GM23338 (cell line): ENCODE data around the gene IQCE.

Source experiments
- CREB1 ChIP-seq: fragments of 250-450 bp; sonication (Bioruptor Pico); IDR thresholded peaks from 2 replicates; pipeline ENCODE4 v1.5.0; 2020; ENCODE audit warnings: low read depth, mild to moderate bottlenecking, moderate library complexity
- EZH2 ChIP-seq: fragments of 200-600 bp; sonication (generic); IDR thresholded peaks from one replicate; pipeline ENCODE4 v1.8.0; 2017; ENCODE audit warnings: antibody characterized with exemption, mild to moderate bottlenecking, low read depth; ENCODE audit not compliant: unreplicated experiment
- EZH2phosphoT487 ChIP-seq: fragments of 200-600 bp; sonication (generic); IDR thresholded peaks from one replicate; pipeline ENCODE4 v1.8.1; 2018; ENCODE audit warnings: antibody characterized with exemption; ENCODE audit not compliant: unreplicated experiment
- JUNB ChIP-seq: IDR thresholded peaks from one replicate; pipeline ENCODE4 v1.6.1; 2016; ENCODE audit warnings: antibody characterized with exemption; ENCODE audit not compliant: unreplicated experiment
- NANOG ChIP-seq: IDR thresholded peaks from 2 replicates; pipeline ENCODE4 v1.6.1; 2016; ENCODE audit warnings: antibody characterized with exemption, borderline replicate concordance
- POLR2AphosphoS5 ChIP-seq: IDR thresholded peaks from 2 replicates; pipeline ENCODE4 v1.6.1; 2016; ENCODE audit warnings: antibody characterized with exemption, low read depth
- ZNF114 ChIP-seq: fragments of 250-450 bp; sonication (Bioruptor Pico); IDR thresholded peaks from 2 replicates; pipeline ENCODE4 v1.5.0; 2020; ENCODE audit warnings: mild to moderate bottlenecking, moderate library complexity
- ZNF331 ChIP-seq: fragments of 250-450 bp; sonication (Bioruptor Pico); IDR thresholded peaks from 2 replicates; pipeline ENCODE4 v1.5.0; 2020; ENCODE audit warnings: low read depth, mild to moderate bottlenecking, moderate library complexity
- TF ChIP-seq, protein P1 (sequence below): fragments of 250-450 bp; sonication (Bioruptor Pico); IDR thresholded peaks from 2 replicates; pipeline ENCODE4 v1.5.0; 2020; ENCODE audit warnings: mild to moderate bottlenecking, moderate library complexity
- TF ChIP-seq, protein P2 (sequence below), 2 experiments: fragments of 200-600 bp in 1 of 2; sonication (generic) in 1 of 2; conservative IDR thresholded peaks; 2 replicates each; pipeline versions ENCODE4 v1.5.1 to v1.6.1; 2016 to 2017; ENCODE audit warnings: antibody characterized with exemption in 2 of 2, low read depth in 2 of 2, mild to moderate bottlenecking in 2 of 2, moderate library complexity in 1 of 2
- TF ChIP-seq, protein P3 (sequence below): IDR thresholded peaks from one replicate; pipeline ENCODE4 v1.6.1; 2018; ENCODE audit warnings: antibody characterized with exemption; ENCODE audit not compliant: unreplicated experiment
- TF ChIP-seq, protein P4 (sequence below): IDR thresholded peaks from 2 replicates; pipeline ENCODE4 v1.6.1; 2016; ENCODE audit warnings: antibody characterized with exemption

DNA sequence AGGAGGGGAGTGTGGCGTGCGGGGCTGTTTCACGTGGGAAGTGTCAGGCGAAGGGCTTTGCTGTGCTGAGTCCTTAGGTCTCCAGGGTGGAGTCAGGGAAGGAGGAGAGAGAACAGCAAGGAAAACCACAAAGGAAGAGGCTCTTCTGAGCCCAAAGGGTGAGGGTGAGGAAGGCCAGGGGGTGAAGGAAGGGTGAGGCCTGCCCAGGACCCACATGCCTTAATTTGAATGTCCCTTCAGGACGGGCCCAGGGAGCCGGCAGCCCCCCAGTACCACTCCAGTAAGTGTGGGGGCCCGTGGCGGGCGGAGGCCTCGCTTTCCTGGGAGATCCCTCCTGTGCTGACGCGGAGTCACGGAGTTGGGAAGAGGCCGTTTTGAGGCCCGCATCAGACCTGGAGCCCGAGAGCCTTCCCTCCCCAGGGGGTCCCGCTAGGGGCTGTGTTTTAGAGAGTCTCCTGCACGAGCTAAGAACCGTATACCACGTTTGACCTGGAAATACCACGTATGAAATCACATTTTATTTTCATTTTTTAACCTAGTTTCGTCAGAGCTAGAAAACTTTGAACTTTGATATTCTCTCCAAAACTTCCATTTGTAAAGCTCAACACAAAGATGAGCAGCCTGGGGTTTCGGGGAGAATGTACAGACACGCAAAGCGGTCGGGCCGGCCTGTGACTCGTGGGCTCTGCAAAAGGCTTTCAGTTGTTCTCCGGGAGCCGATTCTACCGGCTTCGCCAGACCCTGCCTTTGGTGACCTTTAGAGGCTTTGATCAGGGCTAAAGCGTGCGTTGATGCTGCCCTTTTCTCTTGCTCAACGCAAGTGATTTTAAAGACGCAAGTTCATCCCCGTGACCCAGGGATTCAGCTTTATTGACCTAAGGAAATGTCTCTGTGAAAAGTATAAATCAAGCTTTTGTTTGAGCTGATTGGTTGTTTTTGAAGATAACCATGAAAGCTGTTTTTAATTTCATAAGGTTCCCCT lies 49.4 kb downstream of the IQCE start:
- TF ChIP-seq EZH2 (no peak), EZH2phosphoT487 (no peak), POLR2AphosphoS5 (no peak), CREB1 (CRISPR knock-in tag) (no peak), JUNB (no peak), NANOG (no peak), ZNF331 (CRISPR knock-in tag) (no peak), ZNF114 (CRISPR knock-in tag) (no peak)
- TF ChIP-seq, protein P1, sequence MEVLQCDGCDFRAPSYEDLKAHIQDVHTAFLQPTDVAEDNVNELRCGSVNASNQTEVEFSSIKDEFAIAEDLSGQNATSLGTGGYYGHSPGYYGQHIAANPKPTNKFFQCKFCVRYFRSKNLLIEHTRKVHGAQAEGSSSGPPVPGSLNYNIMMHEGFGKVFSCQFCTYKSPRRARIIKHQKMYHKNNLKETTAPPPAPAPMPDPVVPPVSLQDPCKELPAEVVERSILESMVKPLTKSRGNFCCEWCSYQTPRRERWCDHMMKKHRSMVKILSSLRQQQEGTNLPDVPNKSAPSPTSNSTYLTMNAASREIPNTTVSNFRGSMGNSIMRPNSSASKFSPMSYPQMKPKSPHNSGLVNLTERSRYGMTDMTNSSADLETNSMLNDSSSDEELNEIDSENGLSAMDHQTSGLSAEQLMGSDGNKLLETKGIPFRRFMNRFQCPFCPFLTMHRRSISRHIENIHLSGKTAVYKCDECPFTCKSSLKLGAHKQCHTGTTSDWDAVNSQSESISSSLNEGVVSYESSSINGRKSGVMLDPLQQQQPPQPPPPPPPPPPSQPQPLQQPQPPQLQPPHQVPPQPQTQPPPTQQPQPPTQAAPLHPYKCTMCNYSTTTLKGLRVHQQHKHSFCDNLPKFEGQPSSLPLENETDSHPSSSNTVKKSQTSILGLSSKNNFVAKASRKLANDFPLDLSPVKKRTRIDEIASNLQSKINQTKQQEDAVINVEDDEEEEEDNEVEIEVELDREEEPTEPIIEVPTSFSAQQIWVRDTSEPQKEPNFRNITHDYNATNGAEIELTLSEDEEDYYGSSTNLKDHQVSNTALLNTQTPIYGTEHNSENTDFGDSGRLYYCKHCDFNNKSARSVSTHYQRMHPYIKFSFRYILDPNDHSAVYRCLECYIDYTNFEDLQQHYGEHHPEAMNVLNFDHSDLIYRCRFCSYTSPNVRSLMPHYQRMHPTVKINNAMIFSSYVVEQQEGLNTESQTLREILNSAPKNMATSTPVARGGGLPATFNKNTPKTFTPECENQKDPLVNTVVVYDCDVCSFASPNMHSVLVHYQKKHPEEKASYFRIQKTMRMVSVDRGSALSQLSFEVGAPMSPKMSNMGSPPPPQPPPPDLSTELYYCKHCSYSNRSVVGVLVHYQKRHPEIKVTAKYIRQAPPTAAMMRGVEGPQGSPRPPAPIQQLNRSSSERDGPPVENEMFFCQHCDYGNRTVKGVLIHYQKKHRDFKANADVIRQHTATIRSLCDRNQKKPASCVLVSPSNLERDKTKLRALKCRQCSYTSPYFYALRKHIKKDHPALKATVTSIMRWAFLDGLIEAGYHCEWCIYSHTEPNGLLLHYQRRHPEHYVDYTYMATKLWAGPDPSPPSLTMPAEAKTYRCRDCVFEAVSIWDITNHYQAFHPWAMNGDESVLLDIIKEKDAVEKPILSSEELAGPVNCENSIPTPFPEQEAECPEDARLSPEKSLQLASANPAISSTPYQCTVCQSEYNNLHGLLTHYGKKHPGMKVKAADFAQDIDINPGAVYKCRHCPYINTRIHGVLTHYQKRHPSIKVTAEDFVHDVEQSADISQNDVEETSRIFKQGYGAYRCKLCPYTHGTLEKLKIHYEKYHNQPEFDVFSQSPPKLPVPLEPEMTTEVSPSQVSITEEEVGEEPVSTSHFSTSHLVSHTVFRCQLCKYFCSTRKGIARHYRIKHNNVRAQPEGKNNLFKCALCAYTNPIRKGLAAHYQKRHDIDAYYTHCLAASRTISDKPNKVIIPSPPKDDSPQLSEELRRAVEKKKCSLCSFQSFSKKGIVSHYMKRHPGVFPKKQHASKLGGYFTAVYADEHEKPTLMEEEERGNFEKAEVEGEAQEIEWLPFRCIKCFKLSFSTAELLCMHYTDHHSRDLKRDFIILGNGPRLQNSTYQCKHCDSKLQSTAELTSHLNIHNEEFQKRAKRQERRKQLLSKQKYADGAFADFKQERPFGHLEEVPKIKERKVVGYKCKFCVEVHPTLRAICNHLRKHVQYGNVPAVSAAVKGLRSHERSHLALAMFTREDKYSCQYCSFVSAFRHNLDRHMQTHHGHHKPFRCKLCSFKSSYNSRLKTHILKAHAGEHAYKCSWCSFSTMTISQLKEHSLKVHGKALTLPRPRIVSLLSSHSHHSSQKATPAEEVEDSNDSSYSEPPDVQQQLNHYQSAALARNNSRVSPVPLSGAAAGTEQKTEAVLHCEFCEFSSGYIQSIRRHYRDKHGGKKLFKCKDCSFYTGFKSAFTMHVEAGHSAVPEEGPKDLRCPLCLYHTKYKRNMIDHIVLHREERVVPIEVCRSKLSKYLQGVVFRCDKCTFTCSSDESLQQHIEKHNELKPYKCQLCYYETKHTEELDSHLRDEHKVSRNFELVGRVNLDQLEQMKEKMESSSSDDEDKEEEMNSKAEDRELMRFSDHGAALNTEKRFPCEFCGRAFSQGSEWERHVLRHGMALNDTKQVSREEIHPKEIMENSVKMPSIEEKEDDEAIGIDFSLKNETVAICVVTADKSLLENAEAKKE (CRISPR knock-in tag): no peak
- TF ChIP-seq, protein P2, sequence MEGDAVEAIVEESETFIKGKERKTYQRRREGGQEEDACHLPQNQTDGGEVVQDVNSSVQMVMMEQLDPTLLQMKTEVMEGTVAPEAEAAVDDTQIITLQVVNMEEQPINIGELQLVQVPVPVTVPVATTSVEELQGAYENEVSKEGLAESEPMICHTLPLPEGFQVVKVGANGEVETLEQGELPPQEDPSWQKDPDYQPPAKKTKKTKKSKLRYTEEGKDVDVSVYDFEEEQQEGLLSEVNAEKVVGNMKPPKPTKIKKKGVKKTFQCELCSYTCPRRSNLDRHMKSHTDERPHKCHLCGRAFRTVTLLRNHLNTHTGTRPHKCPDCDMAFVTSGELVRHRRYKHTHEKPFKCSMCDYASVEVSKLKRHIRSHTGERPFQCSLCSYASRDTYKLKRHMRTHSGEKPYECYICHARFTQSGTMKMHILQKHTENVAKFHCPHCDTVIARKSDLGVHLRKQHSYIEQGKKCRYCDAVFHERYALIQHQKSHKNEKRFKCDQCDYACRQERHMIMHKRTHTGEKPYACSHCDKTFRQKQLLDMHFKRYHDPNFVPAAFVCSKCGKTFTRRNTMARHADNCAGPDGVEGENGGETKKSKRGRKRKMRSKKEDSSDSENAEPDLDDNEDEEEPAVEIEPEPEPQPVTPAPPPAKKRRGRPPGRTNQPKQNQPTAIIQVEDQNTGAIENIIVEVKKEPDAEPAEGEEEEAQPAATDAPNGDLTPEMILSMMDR (conservative IDR thresholded peaks at IDR 0.05; ENCODE audit: low read depth in 2 of 2): no peak
- TF ChIP-seq, protein P3, sequence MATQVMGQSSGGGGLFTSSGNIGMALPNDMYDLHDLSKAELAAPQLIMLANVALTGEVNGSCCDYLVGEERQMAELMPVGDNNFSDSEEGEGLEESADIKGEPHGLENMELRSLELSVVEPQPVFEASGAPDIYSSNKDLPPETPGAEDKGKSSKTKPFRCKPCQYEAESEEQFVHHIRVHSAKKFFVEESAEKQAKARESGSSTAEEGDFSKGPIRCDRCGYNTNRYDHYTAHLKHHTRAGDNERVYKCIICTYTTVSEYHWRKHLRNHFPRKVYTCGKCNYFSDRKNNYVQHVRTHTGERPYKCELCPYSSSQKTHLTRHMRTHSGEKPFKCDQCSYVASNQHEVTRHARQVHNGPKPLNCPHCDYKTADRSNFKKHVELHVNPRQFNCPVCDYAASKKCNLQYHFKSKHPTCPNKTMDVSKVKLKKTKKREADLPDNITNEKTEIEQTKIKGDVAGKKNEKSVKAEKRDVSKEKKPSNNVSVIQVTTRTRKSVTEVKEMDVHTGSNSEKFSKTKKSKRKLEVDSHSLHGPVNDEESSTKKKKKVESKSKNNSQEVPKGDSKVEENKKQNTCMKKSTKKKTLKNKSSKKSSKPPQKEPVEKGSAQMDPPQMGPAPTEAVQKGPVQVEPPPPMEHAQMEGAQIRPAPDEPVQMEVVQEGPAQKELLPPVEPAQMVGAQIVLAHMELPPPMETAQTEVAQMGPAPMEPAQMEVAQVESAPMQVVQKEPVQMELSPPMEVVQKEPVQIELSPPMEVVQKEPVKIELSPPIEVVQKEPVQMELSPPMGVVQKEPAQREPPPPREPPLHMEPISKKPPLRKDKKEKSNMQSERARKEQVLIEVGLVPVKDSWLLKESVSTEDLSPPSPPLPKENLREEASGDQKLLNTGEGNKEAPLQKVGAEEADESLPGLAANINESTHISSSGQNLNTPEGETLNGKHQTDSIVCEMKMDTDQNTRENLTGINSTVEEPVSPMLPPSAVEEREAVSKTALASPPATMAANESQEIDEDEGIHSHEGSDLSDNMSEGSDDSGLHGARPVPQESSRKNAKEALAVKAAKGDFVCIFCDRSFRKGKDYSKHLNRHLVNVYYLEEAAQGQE: no peak
- TF ChIP-seq, protein P4, sequence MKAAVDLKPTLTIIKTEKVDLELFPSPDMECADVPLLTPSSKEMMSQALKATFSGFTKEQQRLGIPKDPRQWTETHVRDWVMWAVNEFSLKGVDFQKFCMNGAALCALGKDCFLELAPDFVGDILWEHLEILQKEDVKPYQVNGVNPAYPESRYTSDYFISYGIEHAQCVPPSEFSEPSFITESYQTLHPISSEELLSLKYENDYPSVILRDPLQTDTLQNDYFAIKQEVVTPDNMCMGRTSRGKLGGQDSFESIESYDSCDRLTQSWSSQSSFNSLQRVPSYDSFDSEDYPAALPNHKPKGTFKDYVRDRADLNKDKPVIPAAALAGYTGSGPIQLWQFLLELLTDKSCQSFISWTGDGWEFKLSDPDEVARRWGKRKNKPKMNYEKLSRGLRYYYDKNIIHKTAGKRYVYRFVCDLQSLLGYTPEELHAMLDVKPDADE: no peak
